ENCODE results near the gene TTC8. TPM values are rescaled to one million over a fixed set of nuclear protein-coding genes. Genes with fewer than 3 reads are reported as not detected.

The TTC8 gene
- total and polyA plus RNA-seq, 2 donors (not counting 3 experiments of a cell fraction or from before 2014, with no cell fraction given), result 11.9 to 16.3 TPM

DNA sequence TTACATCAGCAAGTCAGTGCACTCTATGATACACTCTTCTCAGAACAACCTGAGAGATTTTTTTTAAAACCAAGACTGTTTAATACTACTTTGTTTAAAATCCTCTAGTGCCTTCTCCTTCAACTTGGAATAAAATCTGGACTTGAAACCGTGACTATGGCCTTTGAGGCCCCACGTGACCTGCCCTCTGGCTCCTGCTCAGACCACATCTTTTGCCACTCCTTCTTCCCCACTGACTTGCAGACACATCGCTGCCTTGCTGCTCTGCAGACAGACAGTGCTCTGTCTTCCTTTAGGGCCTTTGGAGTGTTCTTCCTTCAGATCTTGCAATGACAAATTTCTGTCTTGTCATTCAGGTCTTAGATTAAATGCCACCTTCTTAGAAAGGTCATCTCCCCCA lies 48.5 kb downstream of the TTC8 start:
- Histone ChIP-seq H3K79me2 (ENCODE audit: control insufficient read depth, insufficient read depth, low read length) (no peaks in the 10 kb centered on the region), H3K4me1 (ENCODE audit: control insufficient read depth, extremely low read depth, insufficient read depth, low read length) (no peaks in the 10 kb centered on the region), H3K27me3 (ENCODE audit: control insufficient read depth in 2 of 2, insufficient read depth in 2 of 2, low read length in 2 of 2) (no peaks in the 10 kb centered on the region), H3K27ac (ENCODE audit: insufficient read depth, low read depth, low read length) (no peak overlapping the region), H4K20me1 (replicated peaks; ENCODE audit: control insufficient read depth, extremely low read depth, insufficient read depth, low read length) (no peaks in the 10 kb centered on the region), H3K9me1 (replicated peaks; ENCODE audit: control insufficient read depth, extremely low read depth, insufficient read depth, low read length) (no peaks in the 10 kb centered on the region), H2AFZ (ENCODE audit: low read depth, low read length) (no peak overlapping the region), H3K9ac (replicated peaks; ENCODE audit: extremely low read depth, insufficient read depth, low read length) (no peak overlapping the region), H3K9me3 (replicated peaks; ENCODE audit: control insufficient read depth, insufficient read depth, low read length) (no peaks in the 10 kb centered on the region), H3K4me2 (ENCODE audit: insufficient read depth, low read length) (no peak overlapping the region), H3K36me3 (ENCODE audit: control insufficient read depth in 2 of 2, extremely low read depth in 1 of 2, insufficient read depth in 2 of 2, low read length in 2 of 2) (no peaks in the 10 kb centered on the region), H3K4me3 (replicated peaks in 1 of 3; ENCODE audit: insufficient read depth in 1 of 3, low read depth in 1 of 3, low read length in 3 of 3) (no peak overlapping the region)
- CTCF ChIA-PET, result no interaction called here
- BruUV-seq (replicated peaks), result no TSS peak
- dilution Hi-C loops (cut with MboI; ENCODE audit: extremely low pct_ligation_motif_present, low sequenced_read_pairs) (no loop called here), intact Hi-C loops (cut with micrococcal nuclease) (no loop called here)
- no peak for DNase-seq (ENCODE audit: low read depth, low spot score)
- POLR2A ChIA-PET, result no interaction called here
- TF ChIP-seq JUN (IDR thresholded peaks at IDR 0.05; ENCODE audit: borderline replicate concordance, insufficient read depth, insufficient read length, low read depth) (no peak), MAX (IDR thresholded peaks at IDR 0.05; ENCODE audit: insufficient read depth, insufficient read length) (no peak), POLR2AphosphoS5 (IDR thresholded peaks at IDR 0.05; ENCODE audit: insufficient read depth, low read depth, low read length) (no peak), FOS (IDR thresholded peaks at IDR 0.05; ENCODE audit: borderline replicate concordance, insufficient read depth, low read length) (no peak), MYC (IDR thresholded peaks at IDR 0.05; ENCODE audit: low read depth, low read length) (no peak), POLR2A (IDR thresholded peaks at IDR 0.05; ENCODE audit: low read depth, low read length) (no peak), EZH2 (IDR thresholded peaks at IDR 0.05; ENCODE audit: borderline replicate concordance, low read depth, low read length, severe bottlenecking) (no peak), GATA2 (IDR thresholded peaks at IDR 0.05; ENCODE audit: insufficient read depth, insufficient read length, low read depth, low read length) (no peak)
- TF ChIP-seq, protein P1, sequence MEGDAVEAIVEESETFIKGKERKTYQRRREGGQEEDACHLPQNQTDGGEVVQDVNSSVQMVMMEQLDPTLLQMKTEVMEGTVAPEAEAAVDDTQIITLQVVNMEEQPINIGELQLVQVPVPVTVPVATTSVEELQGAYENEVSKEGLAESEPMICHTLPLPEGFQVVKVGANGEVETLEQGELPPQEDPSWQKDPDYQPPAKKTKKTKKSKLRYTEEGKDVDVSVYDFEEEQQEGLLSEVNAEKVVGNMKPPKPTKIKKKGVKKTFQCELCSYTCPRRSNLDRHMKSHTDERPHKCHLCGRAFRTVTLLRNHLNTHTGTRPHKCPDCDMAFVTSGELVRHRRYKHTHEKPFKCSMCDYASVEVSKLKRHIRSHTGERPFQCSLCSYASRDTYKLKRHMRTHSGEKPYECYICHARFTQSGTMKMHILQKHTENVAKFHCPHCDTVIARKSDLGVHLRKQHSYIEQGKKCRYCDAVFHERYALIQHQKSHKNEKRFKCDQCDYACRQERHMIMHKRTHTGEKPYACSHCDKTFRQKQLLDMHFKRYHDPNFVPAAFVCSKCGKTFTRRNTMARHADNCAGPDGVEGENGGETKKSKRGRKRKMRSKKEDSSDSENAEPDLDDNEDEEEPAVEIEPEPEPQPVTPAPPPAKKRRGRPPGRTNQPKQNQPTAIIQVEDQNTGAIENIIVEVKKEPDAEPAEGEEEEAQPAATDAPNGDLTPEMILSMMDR (IDR thresholded peaks at IDR 0.05; ENCODE audit: extremely low read depth in 1 of 2, insufficient read depth in 1 of 2, low read depth in 1 of 2, low read length in 2 of 2), result no peak
- FAIRE-seq, result no peak
